HG03095 (cell line): ENCODE results near the gene CEP85L.

ENCODE experiments used
- ATAC-seq: cut with Tn5 transposase; IDR thresholded peaks from one replicate; pipeline ENCODE4 v1.9.1; 2021; ENCODE audit warnings: moderate library complexity; ENCODE audit not compliant: unreplicated experiment

Gene CEP85L

GRCh38 chr6:118625833-118626232 is 25.6 kb downstream of the CEP85L start:
- ATAC-seq: no peak

GRCh38 chr6:118621799-118622470 is 29.5 kb downstream of the CEP85L start:
- no peak for ATAC-seq

- ATAC-seq: no peak
Measured at GRCh38 chr6:118620202-118620601, 31.2 kb downstream of the CEP85L start.

DNA sequence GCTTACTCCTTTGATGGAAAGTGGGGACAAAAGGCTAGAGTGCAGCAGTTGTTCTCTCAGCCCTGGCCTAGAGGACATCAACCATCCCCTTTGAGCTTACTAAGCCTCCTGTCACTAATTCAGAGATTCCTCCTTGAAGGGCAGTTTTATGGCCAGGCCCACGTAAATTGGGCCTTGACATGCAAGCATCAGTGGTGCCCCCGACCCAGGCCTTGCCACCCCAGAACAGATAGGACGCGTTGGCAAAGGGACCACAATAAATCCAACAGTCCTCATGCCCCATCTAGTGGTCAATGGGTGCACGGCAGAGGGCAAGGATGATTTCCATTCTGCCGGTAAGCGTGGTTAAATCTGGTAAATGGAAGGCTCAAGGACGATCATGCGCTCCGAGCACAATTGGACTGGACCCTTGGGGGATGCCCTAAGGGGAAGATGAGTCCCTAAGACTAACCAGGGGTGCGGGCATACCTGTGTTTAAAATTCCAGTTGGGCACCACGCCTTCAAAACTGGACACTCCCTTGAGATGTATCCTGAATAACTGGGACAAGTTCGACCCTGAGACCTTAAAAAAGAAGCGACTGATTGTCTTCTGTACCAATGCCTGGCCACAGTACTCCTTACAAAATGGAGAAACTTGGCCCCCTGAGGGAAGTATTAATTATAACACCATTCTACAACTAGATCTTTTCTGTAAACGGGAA is 32.6 kb downstream of the CEP85L start:
- peak; percentile 84 for ATAC-seq

DNA sequence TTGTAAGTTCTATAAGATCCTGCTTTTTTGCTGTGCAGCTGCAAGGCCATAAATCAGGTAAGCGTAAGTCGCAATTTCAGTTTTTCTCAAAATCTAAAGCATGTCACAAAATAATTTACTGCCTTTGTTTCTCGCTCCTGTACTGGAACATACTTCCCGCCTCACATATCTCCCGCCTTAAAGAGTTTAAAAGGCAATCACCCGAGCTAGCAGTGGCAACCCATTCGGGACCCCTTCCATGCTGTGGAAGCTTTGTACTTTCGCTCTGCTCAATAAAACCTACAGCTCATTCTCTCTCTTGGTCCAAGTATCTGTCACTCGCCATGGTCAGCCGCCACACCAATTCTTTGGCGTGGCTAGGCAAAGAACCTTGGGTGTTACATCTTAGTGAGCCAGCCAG is 34.0 kb downstream of the CEP85L start:
- ATAC-seq: no peak

DNA sequence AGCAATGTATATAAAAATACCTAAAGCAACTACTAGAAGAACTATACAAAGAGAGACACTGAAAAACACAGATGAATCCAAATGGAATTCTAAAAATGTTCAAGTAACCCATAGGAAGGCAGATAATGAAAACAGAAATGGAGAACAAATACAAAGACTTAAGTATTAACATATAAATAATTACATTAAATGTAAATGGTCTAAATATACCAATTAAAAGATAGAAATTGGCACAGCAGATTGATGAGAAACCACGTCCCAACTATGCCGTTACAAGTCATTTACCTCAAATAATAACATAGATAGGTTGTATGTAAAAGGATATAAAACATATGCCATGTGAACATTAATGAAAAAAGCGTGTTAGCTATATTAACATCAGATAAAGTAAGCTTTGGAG is 40.1 kb downstream of the CEP85L start:
- no peak for ATAC-seq

GRCh38 chr6:118606858-118607257 is 44.5 kb downstream of the CEP85L start:
- ATAC-seq: no peak

DNA sequence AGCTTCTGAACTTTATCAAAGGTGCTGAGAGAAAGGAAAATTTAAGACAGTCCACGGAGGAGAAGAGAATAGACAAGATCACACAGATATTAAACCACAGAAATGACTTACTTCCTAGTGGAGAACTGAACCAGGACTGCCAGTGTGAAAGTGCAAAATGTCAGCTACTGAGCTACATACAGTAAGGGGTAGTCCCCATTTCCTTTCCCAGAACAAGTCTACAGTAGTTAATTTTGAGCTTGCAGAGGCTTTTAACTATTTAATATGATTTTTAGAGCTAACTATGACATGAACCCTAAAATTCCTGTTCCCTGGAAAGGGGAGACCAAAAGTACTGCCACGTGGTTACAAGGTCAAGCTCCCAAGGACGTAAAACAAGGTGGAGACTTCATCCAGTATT is 45.1 kb downstream of the CEP85L start:
- ATAC-seq: no peak

DNA sequence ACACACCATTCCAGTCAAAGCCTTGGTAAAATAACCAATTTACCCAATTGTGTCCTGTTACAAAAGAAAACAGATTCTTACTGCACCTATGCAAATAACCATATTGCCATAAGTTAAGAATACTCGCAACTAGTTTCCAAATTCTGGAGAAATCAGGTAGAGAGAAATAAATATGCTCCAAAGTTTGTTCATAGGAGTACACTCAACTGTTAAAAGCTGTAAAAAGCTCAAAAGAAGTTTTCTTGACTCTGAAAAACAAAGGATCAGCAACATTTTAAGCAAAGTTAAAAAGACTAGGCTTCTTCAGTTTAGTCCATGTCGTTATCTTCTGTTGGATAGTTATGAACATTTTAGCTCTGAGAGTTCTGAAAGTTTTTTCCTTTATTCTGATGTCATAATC is 48.0 kb downstream of the CEP85L start:
- no peak for ATAC-seq

DNA sequence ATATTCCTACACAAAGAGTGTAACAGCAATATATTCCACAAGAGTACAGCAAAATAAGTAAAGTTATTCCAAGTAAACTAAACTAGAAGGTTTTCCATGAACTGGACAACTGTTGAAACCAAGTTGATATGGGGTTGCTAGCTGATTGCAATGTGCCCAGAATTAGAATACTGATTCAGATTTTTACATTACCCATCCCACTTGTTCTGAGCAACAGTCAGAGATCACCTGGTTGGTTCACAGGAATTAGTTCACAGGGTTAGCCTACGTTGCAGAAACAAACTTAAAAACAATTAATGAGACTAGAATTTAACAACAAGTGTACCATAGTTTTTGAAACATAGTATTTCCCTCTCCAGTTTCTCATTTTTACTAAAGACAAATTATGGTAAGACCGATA is 49.1 kb downstream of the CEP85L start:
- no peak for ATAC-seq

DNA sequence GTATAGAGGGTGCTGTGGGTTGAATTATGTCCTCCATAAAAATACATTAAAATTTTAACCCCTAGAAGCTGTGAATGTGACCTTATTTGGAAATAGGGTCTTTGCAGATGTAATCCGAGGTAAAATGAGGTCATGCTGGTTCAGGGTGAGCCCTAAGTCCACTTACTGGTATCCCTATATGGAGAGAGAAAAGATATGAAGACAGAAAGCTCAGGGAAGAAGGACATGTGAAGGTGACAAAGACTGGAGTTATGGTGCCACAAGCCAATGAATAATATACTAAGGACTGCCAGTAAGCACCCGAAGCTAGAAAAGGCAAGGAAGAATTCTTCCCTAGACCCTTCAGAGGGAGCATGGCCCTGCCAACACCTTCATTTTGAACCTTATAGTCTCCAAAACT is 53.1 kb downstream of the CEP85L start:
- no peak for ATAC-seq

GRCh38 chr6:118597636-118598035 is 53.8 kb downstream of the CEP85L start:
- ATAC-seq: no peak

- ATAC-seq: no peak
Measured at GRCh38 chr6:118596774-118597320, 54.5 kb downstream of the CEP85L start.

- no peak for ATAC-seq
Measured at GRCh38 chr6:118594877-118595276, 56.5 kb downstream of the CEP85L start.

- no peak for ATAC-seq
Measured at GRCh38 chr6:118591897-118592296, 59.5 kb downstream of the CEP85L start.

- ATAC-seq: no peak
Measured at GRCh38 chr6:118589649-118590365, 61.6 kb downstream of the CEP85L start.

GRCh38 chr6:118589186-118589585 is 62.2 kb downstream of the CEP85L start:
- ATAC-seq: no peak

DNA sequence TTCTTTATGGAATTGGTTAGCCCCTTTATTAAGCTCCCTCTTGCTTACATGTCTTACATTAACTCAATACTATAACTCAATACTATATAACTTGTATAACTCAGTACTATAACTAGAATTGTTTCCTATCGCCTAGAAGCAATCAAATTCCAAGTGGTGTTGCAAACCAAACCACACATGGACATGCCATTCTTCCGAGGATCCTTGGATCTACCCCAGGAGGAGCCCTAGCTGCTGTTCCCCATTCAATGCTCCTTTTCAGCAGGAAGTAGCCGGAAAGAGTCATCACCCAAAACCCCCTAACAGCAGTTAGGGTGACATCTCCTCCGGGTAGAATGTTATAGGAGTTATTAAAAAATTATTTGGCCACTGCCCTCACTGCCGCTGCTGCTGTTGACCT is 62.8 kb downstream of the CEP85L start:
- no peak for ATAC-seq

DNA sequence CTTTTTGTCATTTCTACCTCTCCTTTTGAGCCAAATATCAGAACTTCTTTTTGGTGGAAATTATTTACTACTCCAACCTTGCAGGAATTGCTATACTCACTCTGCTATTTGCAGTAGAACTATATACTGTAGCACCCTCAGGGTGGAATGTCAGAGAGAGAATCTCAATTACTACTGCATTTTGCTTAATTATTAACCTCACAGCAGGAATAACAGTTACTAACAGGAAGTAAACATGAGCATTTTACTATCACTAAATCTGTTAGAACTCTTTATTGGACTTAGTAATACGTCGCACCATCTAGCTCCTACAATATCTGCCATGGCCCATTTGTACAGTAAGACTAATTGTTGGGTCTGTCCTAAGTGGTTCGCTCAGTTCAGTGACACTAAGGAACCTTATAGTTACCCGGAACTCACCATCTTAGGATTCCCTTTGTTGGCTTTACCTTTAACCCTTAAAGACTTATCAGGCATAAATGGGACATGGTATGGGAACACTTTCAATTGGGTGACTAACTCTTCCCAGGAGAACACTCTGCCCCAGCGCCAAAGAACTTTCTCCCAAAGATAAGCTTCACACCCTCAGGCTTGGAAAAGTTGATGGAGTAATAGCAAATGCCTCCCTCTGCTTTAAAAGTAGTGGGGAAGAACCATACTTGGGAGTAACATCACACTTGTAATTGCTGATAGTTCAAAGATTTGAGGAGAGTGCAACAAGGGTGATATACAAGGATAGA is 64.5 kb downstream of the CEP85L start:
- no peak for ATAC-seq

DNA sequence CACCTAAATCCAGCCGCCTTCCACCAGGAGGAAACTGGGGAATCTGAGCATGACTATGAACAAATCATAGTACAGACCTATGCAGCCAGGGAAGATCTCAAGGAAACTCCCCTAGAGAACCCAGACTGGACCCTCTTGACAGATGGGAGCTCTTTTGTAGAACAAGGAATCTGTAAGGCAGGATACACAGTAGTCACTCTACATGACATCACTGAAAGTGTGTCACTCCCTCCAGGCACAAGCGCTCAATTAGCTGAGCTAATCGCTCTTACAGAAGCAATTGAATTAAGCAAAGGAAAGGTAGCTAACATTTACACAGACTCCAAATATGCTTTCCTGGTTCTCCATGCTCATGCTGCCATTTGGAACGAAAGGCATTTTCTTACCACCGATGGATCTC is 66.5 kb downstream of the CEP85L start:
- no peak for ATAC-seq

DNA sequence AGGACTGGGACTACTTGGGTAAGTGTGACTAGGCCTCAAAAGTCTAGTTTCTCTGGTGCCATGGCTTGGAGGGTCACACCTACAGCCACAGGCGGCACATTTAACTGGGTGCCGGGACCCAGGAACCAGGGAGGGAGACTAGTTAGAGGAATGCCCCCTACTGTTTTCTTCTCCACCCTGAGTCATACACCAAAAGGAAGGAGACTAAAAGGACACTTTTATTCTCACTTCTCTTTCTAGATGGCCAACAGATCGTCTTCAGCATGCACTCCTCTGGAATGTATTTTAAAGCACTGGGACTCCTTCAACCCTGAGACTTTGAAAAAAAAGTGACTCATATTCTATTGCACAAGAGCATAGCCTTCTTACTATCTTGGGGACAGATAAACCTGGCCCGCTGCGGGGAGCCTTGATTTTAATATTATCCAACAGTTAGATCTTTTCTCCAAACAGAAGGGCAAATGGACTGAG is 69.9 kb downstream of the CEP85L start:
- ATAC-seq: no peak
